ENCODE results near the gene GLB1L2. TPM values are rescaled to one million over a fixed set of nuclear protein-coding genes. Genes with fewer than 3 reads are reported as not detected.

The GLB1L2 gene
- total RNA-seq, 2 experiments from 2014 or later, result 2.1 to 2.5 TPM

DNA sequence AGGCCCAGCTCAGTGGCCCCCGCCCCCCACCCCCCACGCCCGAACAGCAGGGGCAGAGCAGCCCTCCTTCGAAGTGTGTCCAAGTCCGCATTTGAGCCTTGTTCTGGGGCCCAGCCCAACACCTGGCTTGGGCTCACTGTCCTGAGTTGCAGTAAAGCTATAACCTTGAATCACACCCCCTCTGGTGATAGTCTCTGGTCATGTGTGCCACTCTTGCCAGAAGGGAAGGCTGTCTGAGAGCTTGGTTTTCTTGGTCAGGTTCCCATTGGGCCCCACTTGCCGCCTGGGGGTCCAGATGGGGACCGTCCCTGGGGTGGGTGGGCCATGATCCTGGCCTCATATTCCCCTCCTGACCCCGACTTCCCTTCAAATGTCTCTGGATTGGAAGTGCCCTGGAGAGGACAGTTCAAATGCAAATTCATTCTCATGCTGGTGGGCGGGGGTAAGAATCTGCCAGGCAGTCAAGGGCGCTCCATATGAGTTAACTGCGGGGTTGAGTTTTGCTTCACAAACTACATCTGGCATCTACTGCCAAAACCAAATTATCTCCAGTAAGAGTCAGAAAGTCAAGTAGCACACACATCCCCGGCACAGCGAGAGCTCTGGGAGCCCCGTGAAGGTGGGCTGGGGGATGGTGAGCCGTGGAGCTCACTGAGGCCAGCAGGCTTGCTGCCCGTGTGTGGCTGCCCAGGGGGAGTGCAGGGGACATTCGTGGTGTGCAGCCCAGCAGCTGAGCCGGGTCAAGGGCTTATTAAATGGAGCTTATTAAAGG, 44.5 kb downstream of the GLB1L2 start:
- Mint-ChIP-seq H3K4me3 (no peak overlapping the region), H3K27ac (no peak overlapping the region), H3K27me3 (no peaks in the 10 kb centered on the region), H3K36me3 (ENCODE audit: low read depth) (no peaks in the 10 kb centered on the region), H3K9me3 (no peaks in the 10 kb centered on the region), H3K4me1 (no peaks in the 10 kb centered on the region)
- CTCF ChIA-PET, result interaction anchor here (1.8 kb wide), 1 partner anchor 11 kb away, joined by 6 read pairs; no protein-coding TSS in a partner anchor
- DNase-seq, result no peak
- POLR2A ChIA-PET, result interaction anchor here (1.7 kb wide), 1 partner anchor 11 kb away, joined by 6 read pairs; no protein-coding TSS in a partner anchor

DNA sequence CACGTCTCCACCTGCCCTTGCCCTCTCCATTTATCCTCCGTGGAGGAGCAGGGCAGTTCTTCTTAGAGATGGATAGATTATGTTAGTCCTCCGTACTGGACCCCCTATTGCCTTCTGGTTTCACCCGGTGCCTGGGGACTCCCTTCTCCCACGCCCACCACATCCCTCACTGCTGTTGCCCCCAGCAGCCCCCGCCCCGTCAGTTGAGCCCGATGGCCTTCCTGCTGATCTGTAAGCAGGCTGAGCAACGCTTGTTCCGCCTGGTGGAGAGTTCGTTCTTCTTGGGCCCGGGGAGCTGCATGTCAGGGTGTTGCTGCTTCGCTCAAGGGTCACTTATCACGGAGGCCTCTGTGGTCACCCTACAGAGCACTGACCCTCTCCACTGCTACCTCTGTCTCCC, 46.1 kb downstream of the GLB1L2 start:
- Mint-ChIP-seq H3K27ac (no peak overlapping the region), H3K36me3 (ENCODE audit: low read depth) (no peaks in the 10 kb centered on the region), H3K27me3 (no peaks in the 10 kb centered on the region), H3K4me3 (no peak overlapping the region), H3K4me1 (peaks cover 6% of the 10 kb centered on the region), H3K9me3 (no peaks in the 10 kb centered on the region)
- no peak for DNase-seq
- CTCF ChIA-PET, result interaction anchor here (1.8 kb wide), 1 partner anchor 9 kb away, joined by 6 read pairs; no protein-coding TSS in a partner anchor
- POLR2A ChIA-PET, result no interaction called here

DNA sequence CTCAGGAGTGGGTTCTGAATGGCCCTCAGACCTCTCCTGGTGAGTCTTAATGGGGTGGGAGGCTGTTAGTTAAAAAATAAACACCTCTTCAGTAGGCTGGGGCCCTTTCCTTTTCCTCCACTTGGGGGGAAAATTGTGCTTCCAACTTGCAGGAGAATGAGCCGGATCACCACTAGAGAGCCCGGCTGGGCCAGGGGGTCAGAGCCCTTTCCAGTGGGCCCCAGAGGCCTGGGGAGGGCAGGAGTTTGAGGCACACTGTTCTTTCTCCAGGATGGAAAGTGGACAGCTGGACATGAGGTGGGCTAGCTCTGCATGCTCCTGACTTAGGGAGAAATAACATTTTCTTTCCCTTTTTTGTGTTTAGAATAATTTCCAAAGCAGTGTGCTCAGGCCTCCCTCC, 47.5 kb downstream of the GLB1L2 start:
- ChIA-PET POLR2A (no interaction called here), CTCF (no interaction called here)
- Mint-ChIP-seq H3K27ac (no peak overlapping the region), H3K9me3 (no peaks in the 10 kb centered on the region), H3K4me3 (no peak overlapping the region), H3K36me3 (ENCODE audit: low read depth) (no peaks in the 10 kb centered on the region), H3K27me3 (no peaks in the 10 kb centered on the region), H3K4me1 (peaks cover 6% of the 10 kb centered on the region)
- DNase-seq, result no peak

DNA sequence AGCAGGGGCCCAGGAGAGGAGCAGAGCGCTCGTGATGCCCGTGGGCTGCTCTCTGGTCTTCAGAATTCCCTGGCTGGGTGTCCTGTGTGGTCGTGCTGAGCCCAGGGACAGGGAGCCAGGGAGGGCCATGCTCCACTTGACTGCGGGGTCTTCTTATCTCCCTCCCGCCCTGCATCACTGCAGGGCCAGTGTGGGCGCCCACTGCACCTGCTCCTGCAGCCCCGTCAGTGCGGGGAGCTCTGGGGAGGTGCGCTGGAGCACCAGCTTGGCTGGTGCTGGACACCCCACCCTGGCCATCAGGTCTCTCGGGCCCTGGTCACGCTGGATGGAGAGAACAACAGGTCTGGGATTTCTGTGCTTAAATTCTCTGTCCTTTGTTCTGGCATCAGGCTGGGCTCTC, 48.4 kb downstream of the GLB1L2 start:
- no peaks in the 10 kb centered on the region for H3K9me3 Mint-ChIP-seq
- H3K4me3 Mint-ChIP-seq, result no peak overlapping the region
- ChIA-PET POLR2A (no interaction called here), CTCF (no interaction called here)
- H3K4me1 Mint-ChIP-seq, result peaks cover 14% of the 10 kb centered on the region
- peaks cover 3% of the 10 kb centered on the region for H3K27me3 Mint-ChIP-seq
- DNase-seq, result no peak
- H3K36me3 Mint-ChIP-seq (ENCODE audit: low read depth), result no peaks in the 10 kb centered on the region
- H3K27ac Mint-ChIP-seq, result no peak overlapping the region

DNA sequence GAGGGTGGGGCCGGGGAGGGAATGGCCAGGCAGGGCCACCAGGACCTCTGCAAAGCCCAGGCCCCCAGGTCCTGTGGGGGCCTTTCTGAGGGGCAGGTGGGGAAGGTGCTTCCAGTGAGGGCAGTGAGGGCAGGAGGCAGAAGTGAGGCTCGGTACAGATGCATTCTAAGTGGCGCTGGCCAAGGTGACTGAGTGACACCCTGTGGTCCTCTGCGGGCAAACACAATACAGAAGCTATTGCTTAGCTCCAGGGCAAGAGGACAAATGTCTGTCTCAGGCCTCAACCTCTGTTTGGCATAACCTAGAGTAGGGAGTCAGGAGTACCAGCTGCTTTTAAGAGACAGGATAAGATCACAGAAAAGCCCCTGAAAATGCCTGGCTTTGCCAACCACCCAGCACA, 49.0 kb downstream of the GLB1L2 start:
- Mint-ChIP-seq H3K27ac (no peak overlapping the region), H3K27me3 (peaks cover 6% of the 10 kb centered on the region), H3K4me1 (peaks cover 17% of the 10 kb centered on the region), H3K9me3 (no peaks in the 10 kb centered on the region), H3K4me3 (no peak overlapping the region), H3K36me3 (ENCODE audit: low read depth) (peaks cover under 1% of the 10 kb centered on the region)
- ChIA-PET POLR2A (no interaction called here), CTCF (no interaction called here)
- no peak for DNase-seq

DNA sequence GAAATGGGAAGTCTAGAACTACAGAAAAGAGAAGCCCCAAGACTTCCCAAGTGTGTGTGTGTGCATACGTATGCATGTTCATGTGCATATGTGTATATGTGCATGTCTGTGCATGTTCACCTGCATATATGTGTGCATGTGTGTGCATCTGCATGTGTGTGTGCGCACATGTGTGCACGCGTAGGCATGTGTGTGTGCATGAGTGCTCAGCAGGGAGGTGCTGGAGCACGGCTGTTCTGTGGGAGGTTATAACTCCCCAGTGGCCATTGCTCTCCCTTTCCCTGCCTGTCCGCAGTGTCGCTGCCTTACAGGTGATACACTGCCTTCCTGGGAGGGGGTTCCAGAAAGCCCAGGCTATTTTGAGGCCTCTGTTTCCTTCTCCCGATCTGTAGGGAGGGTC, 50.5 kb downstream of the GLB1L2 start:
- H3K27me3 Mint-ChIP-seq, result peaks cover 11% of the 10 kb centered on the region
- DNase-seq, result no peak
- no peak overlapping the region for H3K4me3 Mint-ChIP-seq
- H3K36me3 Mint-ChIP-seq (ENCODE audit: low read depth), result peaks cover 5% of the 10 kb centered on the region
- H3K27ac Mint-ChIP-seq, result no peak overlapping the region
- CTCF ChIA-PET, result no interaction called here
- no peaks in the 10 kb centered on the region for H3K9me3 Mint-ChIP-seq
- peaks cover 32% of the 10 kb centered on the region for H3K4me1 Mint-ChIP-seq
- POLR2A ChIA-PET, result no interaction called here

DNA sequence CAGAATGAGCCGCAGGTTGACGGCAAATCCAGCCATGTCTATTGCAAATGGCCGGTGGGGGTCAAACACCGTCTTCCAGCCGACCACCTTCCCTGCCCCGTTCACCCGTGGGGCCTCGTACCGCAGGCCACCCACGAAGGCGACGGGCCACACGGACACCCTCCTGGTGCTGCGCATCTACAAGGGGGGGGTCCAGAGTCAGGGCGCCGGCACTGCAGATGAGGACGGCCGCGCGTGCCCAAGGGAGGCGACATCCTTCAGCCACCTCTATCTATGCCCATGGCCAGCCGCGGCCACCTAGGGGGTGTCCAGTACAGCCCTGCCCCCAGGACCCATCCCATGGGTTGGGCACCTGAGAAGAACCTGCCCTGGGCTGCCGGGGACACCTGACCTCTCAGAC, 51.0 kb downstream of the GLB1L2 start:
- POLR2A ChIA-PET, result no interaction called here
- Mint-ChIP-seq H3K4me1 (peaks cover 37% of the 10 kb centered on the region), H3K4me3 (no peak overlapping the region), H3K36me3 (ENCODE audit: low read depth) (peaks cover 5% of the 10 kb centered on the region), H3K27me3 (peaks cover 11% of the 10 kb centered on the region), H3K9me3 (no peaks in the 10 kb centered on the region), H3K27ac (no peak overlapping the region)
- no peak for DNase-seq
- CTCF ChIA-PET, result no interaction called here

DNA sequence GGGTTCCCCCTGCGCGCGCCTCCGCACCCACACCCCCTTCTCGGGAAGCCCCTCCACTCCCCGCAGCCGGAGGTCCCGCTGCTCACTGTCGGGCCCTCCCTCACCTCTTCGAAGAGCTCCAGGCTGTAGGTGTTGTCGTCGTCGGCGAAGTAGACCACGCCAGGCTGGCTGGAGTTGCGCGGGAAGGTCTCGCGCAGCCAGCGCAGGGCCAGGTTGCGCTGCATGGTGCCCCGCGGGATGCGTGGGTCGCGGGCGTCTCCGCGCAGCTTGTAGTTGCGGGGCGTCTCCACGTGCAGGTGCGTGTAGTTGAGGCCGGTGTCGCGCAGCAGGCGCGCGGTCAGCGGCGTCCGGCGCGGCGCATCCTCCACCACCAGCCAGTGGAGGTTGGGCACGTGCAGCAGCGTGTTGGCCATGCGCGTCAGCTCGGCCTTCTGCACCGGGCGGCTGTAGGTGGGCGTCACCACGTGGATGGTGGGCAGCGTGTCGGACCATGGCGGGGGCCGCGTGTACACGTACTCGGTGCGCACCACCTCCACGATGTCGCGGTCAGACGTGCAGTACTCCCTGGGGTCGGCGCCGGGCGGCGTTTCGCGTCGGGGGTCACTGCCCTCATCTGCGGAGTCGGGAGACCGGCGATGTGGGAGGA, 51.9 kb downstream of the GLB1L2 start:
- peaks cover 46% of the 10 kb centered on the region for H3K4me1 Mint-ChIP-seq
- no peaks in the 10 kb centered on the region for H3K9me3 Mint-ChIP-seq
- H3K27ac Mint-ChIP-seq, result no peak overlapping the region
- no peak overlapping the region for H3K4me3 Mint-ChIP-seq
- H3K36me3 Mint-ChIP-seq (ENCODE audit: low read depth), result peaks cover 9% of the 10 kb centered on the region
- no peak for DNase-seq
- peaks cover 11% of the 10 kb centered on the region for H3K27me3 Mint-ChIP-seq
- POLR2A ChIA-PET, result no interaction called here
- CTCF ChIA-PET, result no interaction called here

DNA sequence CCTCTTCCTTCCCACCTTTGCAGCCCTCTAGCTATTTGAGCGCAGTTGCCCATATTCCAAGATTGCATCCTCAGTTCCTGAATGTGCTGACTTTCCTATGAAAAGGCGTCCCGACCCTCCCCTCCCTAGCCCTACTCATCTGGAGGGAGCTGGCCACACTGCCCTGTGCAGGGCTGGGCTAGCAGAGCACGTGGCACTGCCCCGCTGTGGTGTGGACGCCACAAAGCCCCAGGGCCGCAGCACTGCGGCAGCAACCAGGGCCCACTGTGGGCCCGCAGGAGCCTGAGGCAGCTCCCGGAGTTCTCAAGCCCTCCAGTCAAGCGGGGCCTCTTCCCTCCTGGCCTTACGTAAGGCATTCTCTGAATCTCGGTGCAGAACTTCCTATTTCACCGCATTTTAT, 52.6 kb downstream of the GLB1L2 start:
- Mint-ChIP-seq H3K4me3 (no peak overlapping the region), H3K9me3 (no peaks in the 10 kb centered on the region), H3K27me3 (peaks cover 11% of the 10 kb centered on the region), H3K36me3 (ENCODE audit: low read depth) (peaks cover 13% of the 10 kb centered on the region), H3K27ac (no peak overlapping the region), H3K4me1 (peaks cover 52% of the 10 kb centered on the region)
- CTCF ChIA-PET, result no interaction called here
- POLR2A ChIA-PET, result no interaction called here
- no peak for DNase-seq

DNA sequence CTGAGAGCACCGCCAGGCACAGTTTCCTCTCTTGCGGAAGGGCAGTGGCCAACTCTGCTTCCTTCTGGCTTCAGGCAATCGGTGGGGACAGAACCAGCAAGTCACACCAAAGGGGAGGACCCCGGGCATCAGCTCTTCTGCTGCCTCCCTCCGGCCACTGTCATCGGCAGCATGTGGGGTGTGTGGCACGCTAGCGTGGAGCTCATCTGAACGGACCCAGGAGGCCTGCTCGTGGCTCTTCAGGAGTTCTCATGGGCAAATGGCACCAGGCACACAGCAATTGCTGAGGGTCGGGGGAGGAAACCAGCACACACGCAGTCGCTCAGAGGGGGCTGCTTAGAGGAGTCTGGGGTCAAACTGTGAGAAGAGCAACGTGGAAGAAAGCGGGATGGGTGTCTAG, 53.4 kb downstream of the GLB1L2 start:
- peaks cover 13% of the 10 kb centered on the region for H3K27me3 Mint-ChIP-seq
- no peak overlapping the region for H3K27ac Mint-ChIP-seq
- peaks cover 59% of the 10 kb centered on the region for H3K4me1 Mint-ChIP-seq
- peaks cover 16% of the 10 kb centered on the region for H3K36me3 Mint-ChIP-seq (ENCODE audit: low read depth)
- no peaks in the 10 kb centered on the region for H3K9me3 Mint-ChIP-seq
- POLR2A ChIA-PET, result no interaction called here
- CTCF ChIA-PET, result interaction anchor here (2.1 kb wide), 1 partner anchor 12 kb away, joined by 6 read pairs; no protein-coding TSS in a partner anchor
- DNase-seq, result no peak
- H3K4me3 Mint-ChIP-seq, result no peak overlapping the region

DNA sequence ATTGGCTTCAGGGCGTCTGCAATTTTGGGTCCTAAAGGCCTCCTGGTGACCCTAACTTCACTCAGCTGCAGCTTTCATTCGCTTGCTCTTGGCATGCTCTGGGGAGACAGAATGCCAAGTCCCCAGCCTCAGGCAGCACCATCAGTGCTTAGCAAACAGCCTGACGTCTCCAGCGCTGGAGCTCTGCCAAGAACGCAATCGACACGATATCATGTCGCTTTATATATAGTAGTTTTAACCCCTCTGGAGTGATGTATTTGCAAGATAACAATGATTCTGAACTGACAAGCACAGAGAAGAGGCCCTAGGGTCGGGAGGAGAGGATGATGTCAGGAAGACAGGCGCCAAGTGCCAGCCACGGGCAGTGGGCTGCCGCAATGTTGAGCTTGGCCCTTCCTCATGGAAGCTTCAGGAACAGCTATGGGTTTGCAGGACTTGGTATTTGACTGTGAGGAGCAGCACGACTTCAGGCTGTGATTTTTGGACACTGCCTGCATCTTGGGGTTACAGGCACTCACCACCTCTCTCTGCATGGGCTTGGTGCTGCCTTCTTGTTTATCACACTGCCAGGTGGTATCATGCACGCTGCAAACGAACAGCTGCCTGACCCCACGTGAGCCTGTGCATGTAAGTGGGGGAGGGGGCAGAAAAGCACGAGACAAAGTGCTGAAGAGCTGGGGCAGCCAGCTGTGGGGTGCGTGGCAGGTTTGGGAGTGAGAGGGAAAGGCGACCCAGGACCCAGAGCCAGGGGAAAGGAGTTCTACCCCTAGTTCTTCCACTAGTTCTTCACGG, 54.2 kb downstream of the GLB1L2 start:
- ChIA-PET CTCF (interaction anchor here (1.4 to 2.1 kb wide), 4 partner anchors 12 to 113 kb away, joined by 3 to 6 read pairs (median 4); no protein-coding TSS in a partner anchor), POLR2A (interaction anchor here (0.6 to 1.9 kb wide), 5 partner anchors 13 to 193 kb away, joined by 3 to 9 read pairs (median 7); partner anchors contain the start of gene B3GAT1)
- H3K4me3 Mint-ChIP-seq, result no peak overlapping the region
- H3K36me3 Mint-ChIP-seq (ENCODE audit: low read depth), result peaks cover 16% of the 10 kb centered on the region
- no peak for DNase-seq
- H3K27me3 Mint-ChIP-seq, result peaks cover 15% of the 10 kb centered on the region
- H3K4me1 Mint-ChIP-seq, result peaks cover 65% of the 10 kb centered on the region
- peak overlapping the region; percentile 72 for H3K27ac Mint-ChIP-seq
- H3K9me3 Mint-ChIP-seq, result no peaks in the 10 kb centered on the region

DNA sequence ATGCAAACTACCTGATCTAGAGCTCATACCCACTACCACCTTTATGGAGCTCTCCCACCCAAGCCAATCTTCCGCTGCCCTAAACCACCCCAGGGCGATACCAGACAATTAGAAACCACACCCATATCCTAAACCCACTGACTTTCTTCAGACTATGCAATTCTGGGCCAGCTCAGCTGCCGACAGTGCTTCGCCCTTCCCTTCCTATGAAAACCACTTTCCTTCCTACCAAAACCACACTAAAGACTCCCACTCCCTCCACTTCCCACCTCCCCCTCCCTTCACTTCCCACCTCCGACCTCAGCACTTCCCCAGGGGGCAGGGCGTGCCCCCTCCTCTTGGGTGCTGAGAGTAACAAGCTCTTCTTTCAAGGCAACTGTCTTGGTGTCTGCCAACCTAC, 55.2 kb downstream of the GLB1L2 start:
- H3K27me3 Mint-ChIP-seq, result peaks cover 15% of the 10 kb centered on the region
- peak overlapping the region; percentile 72 for H3K27ac Mint-ChIP-seq
- peaks cover 16% of the 10 kb centered on the region for H3K36me3 Mint-ChIP-seq (ENCODE audit: low read depth)
- ChIA-PET CTCF (interaction anchor here (0.8 to 2.1 kb wide), 6 partner anchors 10 to 114 kb away, joined by 3 to 6 read pairs (median 4); no protein-coding TSS in a partner anchor), POLR2A (interaction anchor here (0.6 to 1.9 kb wide), 10 partner anchors 11 to 193 kb away, joined by 3 to 9 read pairs (median 4); partner anchors contain the start of genes B3GAT1 and GLB1L3)
- peaks cover 66% of the 10 kb centered on the region for H3K4me1 Mint-ChIP-seq
- H3K4me3 Mint-ChIP-seq, result peak overlapping the region; percentile 50
- peak; percentile 42 for DNase-seq
- no peaks in the 10 kb centered on the region for H3K9me3 Mint-ChIP-seq

DNA sequence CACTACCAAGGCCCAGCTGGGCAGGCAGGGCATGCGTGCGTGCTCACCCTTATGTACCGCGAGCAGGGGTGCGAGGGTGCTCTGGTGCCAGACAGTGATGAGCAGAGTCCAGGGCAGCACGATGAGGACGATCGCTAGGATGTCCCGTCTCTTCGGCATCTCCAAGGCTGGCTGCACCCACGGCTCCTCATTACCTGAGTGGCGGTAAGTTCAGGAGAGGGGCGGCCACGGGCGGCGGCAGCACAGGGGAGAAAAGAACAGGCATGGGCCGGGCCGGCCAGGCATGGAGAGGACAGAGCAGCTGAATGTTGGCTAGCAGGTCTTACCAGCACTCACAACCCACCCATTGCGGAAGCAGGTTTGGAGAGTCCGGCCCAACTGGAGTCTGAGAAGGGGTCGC, 55.7 kb downstream of the GLB1L2 start:
- POLR2A ChIA-PET, result interaction anchor here (0.9 to 1.9 kb wide), 8 partner anchors 12 to 111 kb away, joined by 3 to 9 read pairs (median 5); partner anchors contain the start of genes B3GAT1 and GLB1L3
- peaks cover 16% of the 10 kb centered on the region for H3K36me3 Mint-ChIP-seq (ENCODE audit: low read depth)
- peaks cover 64% of the 10 kb centered on the region for H3K4me1 Mint-ChIP-seq
- CTCF ChIA-PET, result interaction anchor here (0.8 to 1.5 kb wide), 4 partner anchors 11 to 25 kb away, joined by 3 to 6 read pairs (median 4); no protein-coding TSS in a partner anchor
- DNase-seq, result peak; percentile 27
- H3K27ac Mint-ChIP-seq, result peak overlapping the region; percentile 72
- H3K9me3 Mint-ChIP-seq, result no peaks in the 10 kb centered on the region
- H3K27me3 Mint-ChIP-seq, result peaks cover 15% of the 10 kb centered on the region
- peak overlapping the region; percentile 50 for H3K4me3 Mint-ChIP-seq

Data from activated CD4-positive, alpha-beta memory T cell treated with anti-CD3 and anti-CD28 coated beads, Interleukin-2, amount 10 ng/mL, durations not matched to agents 7 days and 5 days (primary cell).